T-helper 2 cell treated with Interferon-gamma antibody and Interleukin-4, amounts not matched to agents 100 ng/mL and 5 ng/mL, for 36 hours (primary cell): ENCODE measurements around the gene NFKBIL1. TPM values are rescaled to one million over a fixed set of nuclear protein-coding genes. Genes with fewer than 3 reads are reported as not detected.
"Not testable (repeated sequence)": the region's sequence is repeated elsewhere in the genome, so short reads cannot be mapped to it uniquely, and the experiment has no call there.

Experiments
- intact Hi-C: fragments of 100-400 bp; cut with micrococcal nuclease; formaldehyde crosslinking; loops from one replicate; pipeline ENCODE4 v1.15.1; 2023
- total RNA-seq: library from RNA; stranded (reverse); gene quantifications from 2 replicates; pipeline ENCODE4 v1.2.3, GENCODE V29; 2022

NFKBIL1 gene, protein sequence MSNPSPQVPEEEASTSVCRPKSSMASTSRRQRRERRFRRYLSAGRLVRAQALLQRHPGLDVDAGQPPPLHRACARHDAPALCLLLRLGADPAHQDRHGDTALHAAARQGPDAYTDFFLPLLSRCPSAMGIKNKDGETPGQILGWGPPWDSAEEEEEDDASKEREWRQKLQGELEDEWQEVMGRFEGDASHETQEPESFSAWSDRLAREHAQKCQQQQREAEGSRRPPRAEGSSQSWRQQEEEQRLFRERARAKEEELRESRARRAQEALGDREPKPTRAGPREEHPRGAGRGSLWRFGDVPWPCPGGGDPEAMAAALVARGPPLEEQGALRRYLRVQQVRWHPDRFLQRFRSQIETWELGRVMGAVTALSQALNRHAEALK
- 14.3 and 16.3 TPM in 2 replicates for total RNA-seq

DNA sequence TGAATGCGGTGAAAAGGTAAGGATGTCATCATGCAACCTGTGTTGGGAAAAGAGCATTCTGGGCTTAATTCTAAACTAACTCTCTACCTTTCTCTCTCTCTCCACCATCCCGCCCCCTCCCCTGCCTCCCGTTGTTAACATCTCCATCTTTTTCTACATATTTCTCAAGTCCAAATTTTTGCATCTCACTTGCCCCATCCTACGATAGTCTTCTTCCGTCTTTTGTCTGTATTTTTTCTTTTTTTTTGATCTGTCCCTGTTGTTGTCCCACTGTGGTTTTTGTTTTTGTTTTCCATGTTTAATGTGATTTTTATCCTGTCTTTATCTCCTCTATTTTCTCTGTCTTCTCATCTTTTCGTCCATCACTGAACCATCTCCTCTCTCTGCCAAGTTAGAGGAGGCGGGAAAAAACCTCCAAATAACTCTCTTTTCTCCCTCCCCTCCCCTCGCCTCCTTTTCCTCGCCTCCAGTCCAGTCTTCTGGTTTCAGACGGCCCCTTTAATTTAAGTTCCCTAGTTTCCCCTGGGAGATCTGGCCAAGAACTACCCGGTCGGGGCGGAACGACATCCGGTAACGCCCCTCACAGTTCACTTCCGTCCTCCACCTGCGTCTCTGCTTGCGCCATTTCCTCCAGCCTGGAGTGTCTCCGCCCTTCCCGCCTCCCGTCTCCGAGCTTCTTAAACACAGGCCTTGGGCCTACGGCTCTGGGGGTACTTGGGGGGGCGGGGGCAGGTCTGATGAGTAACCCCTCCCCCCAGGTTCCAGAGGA is at the start of gene NFKBIL1:
Gene NFKBIL1, plus strand, starts transcription at position 651 of the 769 bp plus-strand sequence. Its CDS starts 87 bp downstream, at position 738.
- intact Hi-C loops, result loop anchor here (1.0 to 10.0 kb wide), 10 partner anchors 22 to 408 kb away; partner anchors contain the start of genes BAG6, CLIC1, GPANK1 and HSPA1B

DNA sequence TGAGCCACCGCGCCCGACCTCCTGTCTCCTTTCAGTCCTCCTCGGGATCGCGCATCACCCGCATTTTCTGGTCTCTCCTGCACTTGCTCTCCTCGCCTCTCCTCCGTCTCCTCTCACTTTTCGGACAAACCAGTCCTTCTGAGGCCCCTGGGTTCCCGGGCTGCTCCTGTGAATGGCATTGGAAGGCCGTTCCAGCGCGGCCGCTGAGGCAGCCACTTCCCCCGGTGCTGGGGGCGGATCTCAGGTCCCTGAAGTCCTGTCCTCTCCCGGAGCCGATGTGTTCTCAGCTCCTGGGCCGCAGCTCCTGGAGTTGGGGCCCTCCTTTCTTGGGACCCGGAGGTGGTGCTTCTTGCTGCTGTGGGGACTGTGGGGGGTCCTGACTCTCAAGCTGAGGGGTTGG is 48.7 kb upstream of the NFKBIL1 start:
- intact Hi-C loops, result loop anchor here (5.0 to 10.0 kb wide), 2 partner anchors 336 to 1469 kb away; partner anchors contain the start of gene BRD2

DNA sequence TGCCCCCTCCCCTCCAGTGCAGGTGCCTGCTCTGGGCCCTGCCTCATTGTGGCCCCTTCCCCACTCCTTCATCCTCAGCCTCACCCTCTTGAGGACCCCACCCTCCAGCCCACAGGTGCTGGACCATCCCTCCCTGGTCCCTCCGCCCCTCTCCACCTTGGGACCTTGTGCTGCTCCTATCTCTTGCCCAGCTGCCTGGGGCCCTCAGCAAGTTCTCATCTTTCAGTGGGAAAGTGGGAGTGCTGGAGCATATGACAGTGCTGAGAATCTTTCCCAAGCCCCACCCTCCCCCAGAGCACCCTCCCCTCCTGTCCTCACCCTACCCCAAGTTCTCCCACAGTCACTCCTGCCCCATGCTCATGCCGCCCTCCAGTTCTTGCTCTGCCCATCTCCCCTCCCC is 47.8 kb upstream of the NFKBIL1 start:
- intact Hi-C loops, result loop anchor here (5.0 to 10.0 kb wide), 2 partner anchors 335 to 1468 kb away; partner anchors contain the start of gene BRD2

DNA sequence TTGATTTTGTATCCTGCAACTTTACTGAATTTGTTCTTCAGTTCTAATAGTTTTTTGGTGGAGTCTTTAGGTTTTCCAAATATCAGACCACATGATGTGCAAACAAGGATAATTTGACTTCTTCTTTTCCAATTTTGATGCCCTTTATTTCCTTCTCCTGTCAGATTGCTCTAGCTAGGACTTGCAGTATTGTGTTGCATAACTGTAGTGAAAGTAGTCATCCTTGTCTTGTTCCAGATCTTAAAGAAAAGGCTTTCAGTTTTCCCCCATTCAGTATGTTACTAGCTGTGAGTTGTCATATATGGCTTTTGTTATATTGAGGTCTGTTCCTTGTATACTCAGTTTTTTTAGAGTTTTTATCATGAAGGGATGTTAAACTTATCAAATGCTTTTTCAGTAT is 44.8 kb upstream of the NFKBIL1 start:
- intact Hi-C loops, result no loop called here

DNA sequence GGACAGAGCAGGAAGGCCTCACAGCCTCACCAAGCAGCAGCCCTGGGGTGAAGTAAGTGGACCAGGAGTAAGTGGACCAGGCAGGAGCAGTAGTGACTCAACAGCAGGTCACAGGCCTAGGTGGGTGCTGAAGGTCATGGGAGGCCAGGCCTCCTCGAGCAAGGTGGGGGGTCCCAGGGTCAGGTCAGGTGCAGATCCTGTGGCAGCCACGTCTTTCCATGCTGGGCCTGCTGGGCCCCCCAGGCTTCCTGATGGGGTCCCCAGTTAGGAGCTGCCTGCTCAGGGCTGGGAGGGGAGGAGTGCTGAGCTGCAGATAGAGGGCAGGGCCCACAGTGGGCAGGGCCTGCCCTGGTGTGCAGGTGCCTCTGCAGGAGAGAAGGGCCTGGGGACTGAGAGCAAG is 38.4 kb upstream of the NFKBIL1 start:
- intact Hi-C loops, result not testable (repeated sequence)

DNA sequence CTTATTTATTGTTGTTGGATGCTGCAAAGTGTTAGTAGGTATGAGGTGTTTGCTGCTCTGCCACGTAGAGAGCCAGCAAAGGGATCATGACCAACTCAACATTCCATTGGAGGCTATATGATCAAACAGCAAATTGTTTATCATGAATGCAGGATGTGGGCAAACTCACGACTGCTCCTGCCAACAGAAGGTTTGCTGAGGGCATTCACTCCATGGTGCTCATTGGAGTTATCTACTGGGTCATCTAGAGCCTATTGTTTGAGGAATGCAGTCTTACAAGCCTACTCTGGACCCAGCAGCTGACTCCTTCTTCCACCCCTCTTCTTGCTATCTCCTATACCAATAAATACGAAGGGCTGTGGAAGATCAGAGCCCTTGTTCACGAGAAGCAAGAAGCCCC is 37.4 kb upstream of the NFKBIL1 start:
- intact Hi-C loops, result no loop called here

DNA sequence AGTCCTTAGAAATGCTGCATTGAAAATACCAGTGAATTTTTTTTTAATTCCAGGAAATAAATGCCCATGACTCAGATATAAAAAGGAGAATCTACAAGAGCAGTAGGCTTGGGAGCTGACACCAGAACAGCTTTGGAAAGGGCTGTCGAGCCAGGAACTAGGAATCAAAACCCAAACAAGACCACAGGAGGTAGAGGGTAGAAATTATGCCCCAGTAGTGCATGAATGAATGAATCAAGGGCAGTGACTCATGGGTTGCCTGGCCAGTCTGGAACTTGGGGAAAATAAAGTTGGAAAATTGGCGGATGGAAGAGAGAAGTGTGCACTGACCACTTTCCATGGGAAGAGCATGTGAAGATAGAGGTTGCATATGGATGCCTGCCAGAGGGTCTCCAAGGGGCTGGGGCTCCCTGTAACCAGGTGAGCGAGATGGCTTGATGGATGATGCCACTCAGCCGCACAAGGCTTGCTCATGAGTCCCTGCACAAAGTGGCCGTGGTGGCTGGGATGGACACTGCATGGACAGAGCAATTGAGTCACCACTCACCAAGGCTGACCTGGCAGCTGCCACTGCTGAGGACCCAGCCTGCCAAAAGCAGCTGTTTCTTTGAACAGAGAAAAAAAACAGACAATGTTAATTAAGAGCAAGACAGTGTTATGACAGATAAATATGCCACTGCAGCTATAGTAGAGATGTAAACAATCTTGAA is 33.8 kb upstream of the NFKBIL1 start:
- intact Hi-C loops, result no loop called here

DNA sequence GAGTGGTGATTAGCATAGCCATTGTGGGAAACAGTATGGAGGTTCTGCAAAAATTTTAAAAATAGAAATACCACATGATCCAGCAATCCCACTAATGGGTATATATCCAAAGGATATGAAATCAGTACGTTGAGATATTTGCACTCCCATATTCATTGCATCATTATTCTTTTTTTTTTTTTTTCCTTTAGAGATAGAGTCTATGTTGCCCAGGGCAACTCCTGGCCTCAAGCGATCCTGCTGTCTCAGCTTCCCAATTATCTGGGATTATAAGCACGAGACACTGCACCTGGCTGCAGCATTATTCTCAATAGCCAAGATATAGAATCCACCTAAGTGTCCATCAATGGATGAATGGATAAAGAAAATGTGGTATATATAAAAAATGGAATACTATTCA is 25.6 kb upstream of the NFKBIL1 start:
- intact Hi-C loops, result no loop called here

DNA sequence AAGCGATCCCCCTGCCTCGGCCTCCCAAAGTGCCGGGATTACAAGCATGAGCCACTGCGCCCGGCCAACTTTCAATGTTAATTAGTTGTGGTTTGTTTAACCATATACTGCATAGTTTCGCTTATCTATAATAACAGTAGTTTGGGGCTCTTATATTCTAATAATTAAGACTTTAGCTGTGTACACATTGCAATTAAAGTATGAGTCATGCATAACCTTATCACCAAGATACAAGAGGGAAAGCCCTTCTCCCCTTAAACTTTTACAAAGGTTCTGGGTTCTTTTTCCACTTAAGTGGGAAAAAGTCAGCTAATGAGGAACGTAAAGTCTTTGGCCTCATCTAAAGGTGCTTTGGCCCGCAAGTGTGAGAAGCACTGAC is 21.9 kb upstream of the NFKBIL1 start:
- intact Hi-C loops, result no loop called here

DNA sequence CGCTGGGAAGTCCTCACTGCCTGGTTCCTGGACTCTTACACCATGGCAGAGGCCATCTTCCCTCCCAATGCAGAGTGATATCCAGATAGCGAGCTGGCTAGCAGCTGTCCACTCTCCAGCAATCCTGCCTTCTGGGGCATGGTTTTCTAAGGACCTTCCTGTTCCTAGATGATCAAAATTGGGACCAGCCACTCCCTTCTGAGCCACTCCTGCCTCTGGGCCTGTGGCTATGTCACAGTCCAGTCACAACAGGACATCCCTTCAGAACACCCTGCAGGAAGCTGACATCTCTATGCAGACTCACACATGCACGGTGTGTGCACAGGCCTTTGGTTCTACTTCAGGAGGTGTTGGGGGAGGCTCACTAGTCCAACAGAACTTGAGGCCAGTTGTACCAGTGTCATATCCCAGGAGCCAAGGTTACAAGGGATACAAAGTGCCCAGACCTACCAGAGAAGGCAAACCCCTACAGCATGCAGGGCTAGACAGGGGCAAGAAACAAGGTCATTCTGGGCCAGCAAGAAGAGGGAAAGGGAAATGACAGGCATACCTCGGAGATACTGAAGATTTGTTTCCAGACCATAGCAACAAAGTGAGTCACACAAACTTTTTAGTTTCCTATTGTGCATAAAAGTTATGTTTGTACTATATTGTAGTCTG is 21.3 kb upstream of the NFKBIL1 start:
- intact Hi-C loops, result no loop called here

DNA sequence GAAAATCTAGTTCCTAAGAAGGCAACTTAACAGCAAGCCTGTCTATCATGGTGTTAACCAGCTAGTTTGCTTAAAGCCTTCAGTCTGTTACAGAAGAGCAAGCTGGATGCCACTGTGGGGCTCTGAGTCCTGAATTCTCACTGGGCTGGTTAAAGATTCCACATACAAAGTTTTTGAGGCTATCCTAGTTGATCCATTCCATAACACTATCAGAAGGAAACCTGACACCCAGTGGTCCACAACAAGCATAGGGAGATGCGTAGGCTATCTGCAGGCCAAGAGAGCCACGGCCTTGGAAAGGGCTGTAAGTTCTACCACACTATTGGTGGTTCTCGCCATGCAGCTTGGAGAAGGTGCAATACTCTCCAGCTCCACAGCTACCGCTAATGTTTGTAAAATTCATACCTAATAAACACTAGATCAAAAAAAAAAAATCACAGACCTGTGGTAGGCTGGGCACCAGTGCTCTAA is 19.1 kb upstream of the NFKBIL1 start:
- intact Hi-C loops, result no loop called here

DNA sequence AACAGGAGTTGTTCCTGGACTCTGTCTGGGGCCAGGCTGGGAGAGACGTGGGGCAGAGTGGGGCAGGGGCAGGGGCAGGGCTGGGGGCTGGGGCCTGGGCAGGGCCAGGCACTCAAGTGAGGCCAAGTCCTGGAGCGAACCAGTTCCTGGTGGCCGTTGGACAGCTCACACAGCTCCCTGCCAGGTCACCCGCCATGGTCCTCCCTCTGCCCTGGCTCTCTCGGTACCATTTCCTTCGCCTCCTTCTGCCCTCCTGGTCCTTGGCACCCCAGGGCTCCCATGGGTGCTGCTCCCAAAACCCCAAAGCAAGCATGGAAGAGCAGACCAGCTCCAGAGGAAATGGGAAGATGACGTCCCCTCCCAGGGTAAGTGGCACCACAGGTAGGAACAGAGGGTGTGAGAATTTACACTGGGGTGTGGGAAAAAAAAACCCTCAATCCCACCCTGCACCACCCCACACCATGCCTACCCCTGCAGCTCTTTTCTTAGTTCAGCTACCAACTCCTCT is 18.5 kb upstream of the NFKBIL1 start, which contains the start of gene MCCD1:
Gene MCCD1, plus strand, starts transcription at position 142 of the 508 bp plus-strand sequence. Its CDS starts 53 bp downstream, at position 195.
- intact Hi-C loops, result no loop called here

DNA sequence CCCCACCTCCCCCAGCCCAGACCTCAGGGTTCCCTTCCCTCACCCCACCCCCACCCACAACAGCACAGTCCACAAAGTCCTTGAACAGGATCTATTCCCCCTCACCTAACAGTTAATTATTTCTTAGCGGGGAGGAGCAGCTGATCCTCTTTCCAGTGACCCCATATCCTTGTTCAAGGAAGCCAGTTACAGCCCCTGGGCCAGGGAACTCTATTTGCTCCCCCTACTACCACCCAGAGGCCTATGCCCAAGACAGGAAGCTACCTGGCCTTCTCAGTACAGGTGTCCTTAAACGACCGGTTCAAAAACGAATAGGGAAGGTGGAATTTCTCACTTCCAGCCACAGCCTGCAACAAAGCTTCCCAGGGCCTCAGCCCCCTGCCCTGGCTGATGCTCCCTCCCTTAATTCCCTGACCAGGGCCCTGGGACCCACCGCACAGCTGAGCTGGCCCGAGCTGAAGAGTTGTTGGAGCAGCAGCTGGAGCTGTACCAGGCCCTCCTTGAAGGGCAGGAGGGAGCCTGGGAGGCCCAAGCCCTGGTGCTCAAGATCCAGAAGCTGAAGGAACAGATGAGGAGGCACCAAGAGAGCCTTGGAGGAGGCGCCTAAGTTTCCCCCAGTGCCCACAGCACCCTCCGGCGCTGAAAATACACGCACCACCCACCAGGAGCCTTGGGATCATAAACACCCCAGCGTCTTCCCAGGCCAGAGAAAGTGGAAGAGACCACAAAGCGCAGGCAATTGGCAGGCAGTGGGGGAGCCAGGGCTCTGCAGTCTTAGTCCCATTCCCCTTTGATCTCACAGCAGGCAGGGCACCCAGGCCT is 17.9 kb upstream of the NFKBIL1 start:
- intact Hi-C loops, result no loop called here

DNA sequence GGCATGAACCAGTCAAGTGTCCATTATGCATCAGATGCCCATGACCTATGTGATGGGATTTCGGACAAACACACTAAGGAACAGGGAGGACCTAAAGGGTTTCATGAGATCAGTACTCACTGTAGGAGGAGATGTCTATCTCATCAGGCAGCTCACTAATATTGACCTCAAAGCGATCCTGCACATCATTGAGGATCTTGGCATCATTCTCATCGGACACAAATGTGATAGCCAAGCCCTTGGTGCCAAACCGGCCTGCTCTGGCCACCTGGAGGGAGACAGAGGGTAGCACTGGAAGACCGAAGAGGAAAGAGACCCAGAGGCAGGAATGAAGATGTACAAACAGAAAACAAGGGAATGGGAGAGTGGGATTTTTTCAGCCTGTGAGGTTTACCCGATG is 16.7 kb upstream of the NFKBIL1 start:
- intact Hi-C loops, result no loop called here

DNA sequence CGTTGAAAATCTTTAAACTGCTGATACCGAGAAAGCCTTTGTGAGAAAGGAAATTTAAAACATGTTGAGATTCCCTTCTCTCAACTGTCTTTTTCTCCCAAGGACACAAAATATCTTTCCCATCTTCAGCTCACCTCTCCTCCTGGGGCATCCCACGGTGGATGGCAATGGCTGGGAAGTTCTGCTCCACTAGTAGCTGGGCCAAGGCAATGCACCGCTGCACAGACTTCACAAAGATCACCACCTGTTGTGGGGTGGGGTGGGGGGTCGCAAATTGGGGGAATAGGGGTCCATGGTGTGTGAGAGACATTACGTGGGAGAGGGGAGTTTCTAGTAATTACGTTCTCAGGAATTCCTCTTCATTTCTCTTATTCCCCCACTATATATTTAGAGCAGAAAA is 16.2 kb upstream of the NFKBIL1 start:
- intact Hi-C loops, result no loop called here

DNA sequence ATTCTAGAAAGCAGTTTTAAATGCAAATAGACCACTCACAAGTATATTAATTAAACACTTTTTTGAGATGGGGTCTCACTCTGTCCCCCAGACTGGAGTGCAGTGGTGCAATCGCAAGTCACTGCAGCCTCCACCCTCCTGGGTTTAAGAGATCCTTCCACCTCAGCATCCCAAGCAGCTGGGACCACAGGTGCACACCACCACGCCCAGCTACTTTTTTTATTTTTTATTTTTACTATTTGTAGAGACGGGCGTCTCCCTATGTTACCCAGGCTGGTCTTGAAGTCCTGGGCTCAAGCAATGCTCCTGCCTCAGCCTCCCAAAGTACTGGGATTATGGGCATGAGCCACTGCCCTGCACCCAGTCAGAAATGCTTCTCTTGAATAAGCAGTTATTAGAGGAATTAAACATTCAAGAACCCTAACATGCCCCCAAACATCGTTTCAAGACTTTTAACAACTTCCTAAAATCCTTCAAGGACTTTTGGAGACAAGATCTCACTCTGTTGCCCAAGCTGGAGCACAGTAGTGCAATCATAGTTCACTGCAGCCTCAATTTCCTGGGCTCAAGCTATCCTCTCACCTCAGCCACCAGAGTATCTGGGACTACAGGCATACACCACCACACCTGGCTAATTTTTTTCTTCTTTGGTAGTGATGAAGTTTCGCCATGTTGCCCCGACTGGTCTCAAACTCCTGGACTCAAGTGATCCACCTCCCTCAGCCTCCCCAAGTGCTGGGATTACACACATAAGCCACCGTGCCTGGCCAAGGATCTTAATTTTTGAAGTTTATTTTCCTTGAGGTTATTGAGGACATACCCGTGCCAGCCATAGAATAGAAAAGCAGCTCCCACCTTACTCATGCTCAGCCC is 15.4 kb upstream of the NFKBIL1 start:
- intact Hi-C loops, result no loop called here

DNA sequence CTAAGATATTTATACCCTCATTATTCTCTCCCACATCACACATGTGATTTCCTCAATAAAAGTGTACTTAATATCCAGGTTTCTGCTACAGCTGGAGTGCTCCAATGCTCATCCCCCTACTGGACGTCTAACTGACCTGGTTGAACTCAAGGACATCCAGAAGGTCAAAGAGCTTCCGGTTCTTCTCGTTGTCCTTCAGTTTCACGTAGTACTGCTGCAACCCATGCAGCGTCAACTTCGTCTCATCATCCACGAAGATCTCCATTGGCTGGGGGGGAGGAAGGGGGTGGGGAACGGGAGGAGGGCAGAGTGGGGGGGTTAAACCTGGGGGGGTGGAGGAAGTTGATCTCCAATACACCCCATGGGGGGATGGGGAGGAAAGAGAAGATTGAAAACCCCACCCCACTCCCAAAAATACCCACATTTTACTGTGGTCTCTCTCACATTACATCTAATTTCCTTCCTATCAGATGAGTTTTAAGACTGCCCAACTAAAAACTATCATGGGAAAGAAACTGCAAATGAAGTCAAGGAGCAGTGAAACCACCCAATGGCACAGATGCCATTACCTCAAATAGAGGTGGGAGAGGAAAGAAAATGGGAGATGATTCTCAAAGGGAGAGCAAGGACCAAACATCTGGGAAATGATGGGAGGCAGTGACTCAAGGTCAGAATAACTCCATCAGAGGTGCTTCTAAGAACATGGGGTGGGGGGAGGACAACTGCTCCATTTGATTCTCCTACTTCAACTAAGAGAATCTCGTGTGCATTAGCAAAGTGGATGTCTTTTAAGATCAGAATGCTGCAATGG is 14.6 kb upstream of the NFKBIL1 start:
- intact Hi-C loops, result no loop called here

DNA sequence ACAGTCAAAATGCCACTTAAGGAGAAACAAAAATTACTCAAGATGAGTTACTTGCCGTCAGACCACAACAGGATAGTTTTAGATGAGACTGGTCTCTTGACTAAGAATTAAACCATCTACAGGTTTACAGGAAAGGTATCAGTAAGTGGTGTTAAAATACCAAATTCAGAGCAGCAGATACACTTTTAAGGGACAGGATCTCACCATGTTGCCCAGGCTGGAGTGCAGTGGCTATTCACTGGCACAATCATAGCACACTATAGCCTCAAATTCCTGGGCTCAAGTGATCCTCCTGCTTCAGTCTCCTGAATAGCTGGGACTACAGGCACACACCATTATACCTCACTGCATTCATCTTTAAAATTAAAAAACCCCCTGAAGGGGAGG is 14.0 kb upstream of the NFKBIL1 start:
- intact Hi-C loops, result no loop called here
